Activated CD8-positive, alpha-beta memory T cell treated with anti-CD3 and anti-CD28 coated beads, Interleukin-2, amount 10 ng/mL, durations not matched to agents 7 days and 5 days (primary cell): ENCODE data around the gene WASHC2A. TPM values are rescaled to one million over a fixed set of nuclear protein-coding genes. Genes with fewer than 3 reads are reported as not detected.
"Not testable (repeated sequence)": the region's sequence is repeated elsewhere in the genome, so short reads cannot be mapped to it uniquely, and the experiment has no call there.

Source experiments
- ATAC-seq: fragments of 150-1000 bp; cut with Tn5 transposase; one replicate; pipeline ENCODE4 v1.10.0; 2021; ENCODE audit warnings: moderate library complexity
- CTCF ChIA-PET: fragments of 350-600 bp; sonication (Branson Sonifier 250); formaldehyde crosslinking; loops from one replicate; lab custom pipeline; 2021; ENCODE audit warnings: antibody characterized with exemption; lab: Charles Lee
- DNase-seq: peaks from one replicate; pipeline ENCODE4 v3.0.0-alpha.2; 2020
- H3K27ac Mint-ChIP-seq: one replicate; pipeline ENCODE4 v1.8.0; 2021; ENCODE audit warnings: mild to moderate bottlenecking, mixed read lengths
- H3K27me3 Mint-ChIP-seq: one replicate; pipeline ENCODE4 v1.8.0; 2021; ENCODE audit warnings: mixed read lengths
- H3K36me3 Mint-ChIP-seq: one replicate; pipeline ENCODE4 v1.8.0; 2021; ENCODE audit warnings: mild to moderate bottlenecking, mixed read lengths
- H3K4me1 Mint-ChIP-seq: one replicate; pipeline ENCODE4 v1.8.0; 2021; ENCODE audit warnings: mixed read lengths
- H3K4me3 Mint-ChIP-seq: one replicate; pipeline ENCODE4 v1.8.0; 2021; ENCODE audit warnings: mild to moderate bottlenecking, moderate library complexity, mixed read lengths
- H3K9me3 Mint-ChIP-seq: one replicate; pipeline ENCODE4 v1.8.0; 2022; ENCODE audit warnings: low read depth, mixed read lengths
- total RNA-seq, 2 experiments: library from RNA; stranded (reverse); gene quantifications; one replicate each; pipeline ENCODE4 v1.2.3, GENCODE V29; 2021

WASHC2A gene
- total RNA-seq, 2 experiments from 2014 or later = 32.5 to 33.3 TPM

GRCh38 chr10:50052778-50053376 is 14.9 kb upstream of the WASHC2A start:
- H3K4me1 Mint-ChIP-seq, CTCF ChIA-PET, H3K27me3 Mint-ChIP-seq: not testable (repeated sequence)

DNA sequence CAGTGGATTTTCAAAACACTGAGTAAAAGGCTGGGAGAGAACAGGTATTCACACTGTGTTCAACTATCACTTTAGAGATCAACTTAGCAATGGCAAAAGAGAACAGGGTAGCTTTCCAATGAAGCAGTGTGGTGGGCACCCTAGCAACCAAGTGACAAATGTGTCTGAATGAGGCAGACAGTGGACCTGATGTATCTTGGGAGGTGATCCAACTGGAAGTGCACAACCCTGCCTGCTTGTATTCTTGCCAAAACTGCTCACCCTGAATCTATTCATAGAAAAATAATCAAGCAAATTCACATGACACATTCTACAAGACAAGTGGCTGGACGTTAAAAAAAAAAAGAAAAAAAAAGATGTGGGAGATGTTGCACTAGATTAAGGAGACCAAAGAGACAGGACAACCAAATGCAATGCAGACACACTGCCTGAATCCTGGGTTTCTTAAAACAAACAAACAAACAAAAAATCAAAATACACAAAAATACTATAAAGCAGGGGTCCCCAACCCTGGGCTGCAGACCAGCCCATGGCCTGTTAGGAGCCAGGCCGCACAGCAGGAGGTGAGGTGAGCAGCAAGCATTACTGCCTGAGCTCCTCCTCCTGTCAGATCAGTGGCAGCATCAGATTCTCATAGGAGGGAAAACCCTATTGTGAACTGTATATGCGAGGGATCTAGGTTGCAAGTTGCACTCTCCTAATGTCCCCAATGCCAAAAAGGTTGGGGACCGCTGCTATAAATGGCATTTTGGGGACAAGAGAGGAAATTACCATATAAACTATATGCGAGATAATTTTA is 12.1 kb upstream of the WASHC2A start:
- ATAC-seq, H3K36me3 Mint-ChIP-seq, H3K4me3 Mint-ChIP-seq, DNase-seq, H3K27ac Mint-ChIP-seq, H3K27me3 Mint-ChIP-seq, H3K9me3 Mint-ChIP-seq, H3K4me1 Mint-ChIP-seq, CTCF ChIA-PET: not testable (repeated sequence)

More at GRCh38 chr10:50052778-50053376, 14.9 kb upstream of the WASHC2A start:
- H3K9me3 Mint-ChIP-seq, ATAC-seq, H3K27ac Mint-ChIP-seq, H3K4me3 Mint-ChIP-seq, DNase-seq, H3K36me3 Mint-ChIP-seq: not testable (repeated sequence)

DNA sequence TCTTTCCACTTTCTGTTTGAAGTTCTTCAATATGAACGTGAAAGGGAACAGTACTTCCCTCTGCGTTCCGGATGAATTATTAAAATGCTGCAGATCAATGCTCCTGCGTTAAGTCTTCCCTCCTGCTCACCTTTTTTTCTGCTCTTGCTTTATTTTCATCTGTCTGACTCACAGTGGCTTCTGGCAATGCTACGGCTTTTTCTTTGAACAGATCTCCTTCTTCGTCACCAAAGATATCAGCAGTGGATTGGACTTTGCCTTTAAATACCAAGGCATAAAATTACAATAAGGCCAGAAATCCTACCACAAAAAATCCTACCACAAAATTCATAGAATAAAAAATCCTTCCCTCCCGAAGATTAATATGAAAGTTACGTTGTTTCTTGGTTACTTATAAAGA is 11.1 kb upstream of the WASHC2A start:
- H3K27ac Mint-ChIP-seq, H3K4me1 Mint-ChIP-seq, H3K36me3 Mint-ChIP-seq, H3K9me3 Mint-ChIP-seq, DNase-seq, H3K27me3 Mint-ChIP-seq, H3K4me3 Mint-ChIP-seq, ATAC-seq, CTCF ChIA-PET: not testable (repeated sequence)

GRCh38 chr10:50058727-50059126 is 9.0 kb upstream of the WASHC2A start:
- DNase-seq, H3K27ac Mint-ChIP-seq, CTCF ChIA-PET, H3K4me3 Mint-ChIP-seq, H3K27me3 Mint-ChIP-seq, H3K36me3 Mint-ChIP-seq, H3K9me3 Mint-ChIP-seq, H3K4me1 Mint-ChIP-seq, ATAC-seq: not testable (repeated sequence)

DNA sequence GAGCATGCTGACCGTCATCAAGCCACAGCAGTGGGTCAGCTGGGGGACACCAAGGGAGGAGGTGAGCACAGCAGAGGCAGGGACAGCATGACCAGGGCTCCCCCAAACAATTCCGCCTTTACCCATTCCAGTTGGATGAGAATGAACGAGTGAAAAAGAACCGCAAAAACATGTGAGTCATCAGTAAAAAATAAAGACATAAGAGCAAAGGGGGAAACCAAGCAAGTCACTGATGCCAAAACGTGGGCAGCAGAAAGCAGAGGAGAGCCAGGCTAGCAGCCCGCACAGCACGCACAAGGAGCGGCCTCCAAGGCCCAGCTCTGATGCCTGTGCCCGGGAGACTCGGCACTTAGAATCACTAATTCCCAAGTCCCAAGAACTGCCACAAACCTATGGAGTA is 7.8 kb upstream of the WASHC2A start:
- H3K4me1 Mint-ChIP-seq, H3K4me3 Mint-ChIP-seq, H3K27ac Mint-ChIP-seq, DNase-seq, H3K9me3 Mint-ChIP-seq, H3K27me3 Mint-ChIP-seq, CTCF ChIA-PET, ATAC-seq, H3K36me3 Mint-ChIP-seq: not testable (repeated sequence)

DNA sequence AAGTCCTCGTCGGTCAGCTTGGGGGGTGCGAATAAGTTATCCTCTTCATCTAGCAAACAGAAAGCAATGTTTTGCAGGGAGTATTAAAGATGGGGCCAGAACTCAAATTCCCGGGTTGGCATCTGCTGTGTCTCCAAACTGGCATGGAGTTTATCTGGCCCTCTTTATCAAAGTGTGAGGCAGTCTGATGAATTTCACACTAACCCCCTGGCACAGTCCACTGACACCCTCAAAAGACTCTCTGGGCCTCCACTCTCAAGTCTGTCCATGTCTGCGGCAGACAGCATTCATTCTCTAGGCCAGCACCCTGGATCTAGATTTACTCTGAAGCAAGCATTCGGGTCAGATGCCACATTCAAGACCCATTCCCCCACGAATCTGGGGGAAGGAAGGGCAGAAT is 6.2 kb upstream of the WASHC2A start:
- DNase-seq, ATAC-seq, H3K4me1 Mint-ChIP-seq, H3K36me3 Mint-ChIP-seq, H3K4me3 Mint-ChIP-seq, H3K27ac Mint-ChIP-seq, CTCF ChIA-PET, H3K9me3 Mint-ChIP-seq, H3K27me3 Mint-ChIP-seq: not testable (repeated sequence)

- DNase-seq (no peak), ATAC-seq (no peak)
- Mint-ChIP-seq H3K27me3 (no peaks in the 10 kb centered on the region), H3K27ac (no peak overlapping the region), H3K4me1 (peaks cover 7% of the 10 kb centered on the region), H3K4me3 (no peak overlapping the region), H3K9me3 (no peaks in the 10 kb centered on the region), H3K36me3 (no peaks in the 10 kb centered on the region)
- CTCF ChIA-PET = no interaction called here
Observed at GRCh38 chr10:50063100-50063499, 4.7 kb upstream of the WASHC2A start.

- Mint-ChIP-seq H3K4me1 (peaks cover 12% of the 10 kb centered on the region), H3K27ac (peak overlapping the region; percentile 32), H3K4me3 (peak overlapping the region; percentile 53)
- H3K36me3 Mint-ChIP-seq, H3K27me3 Mint-ChIP-seq, ATAC-seq, CTCF ChIA-PET, DNase-seq, H3K9me3 Mint-ChIP-seq: not testable (repeated sequence)
Observed at GRCh38 chr10:50068352-50068659, 552 bp downstream of the WASHC2A start.

DNA sequence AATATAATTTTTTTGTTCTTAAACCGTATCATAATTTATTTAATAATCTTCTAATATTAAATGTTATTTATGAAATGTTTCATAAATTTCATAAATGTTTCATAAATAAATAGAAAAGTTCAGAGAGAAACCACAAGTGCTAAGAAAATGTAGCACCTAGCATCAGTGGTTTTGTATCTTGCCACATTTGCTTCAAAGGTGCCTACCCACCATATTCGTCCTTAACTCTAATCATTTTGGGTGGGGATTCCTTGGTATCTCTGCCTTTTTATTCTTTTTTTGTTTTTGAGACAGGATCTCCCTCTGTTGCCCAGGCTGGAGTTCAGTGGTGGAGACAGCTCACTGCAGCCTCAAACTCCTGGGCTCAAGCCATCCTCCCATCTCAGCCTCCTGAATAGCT is 7.4 kb downstream of the WASHC2A start:
- CTCF ChIA-PET, H3K27me3 Mint-ChIP-seq, DNase-seq, ATAC-seq, H3K27ac Mint-ChIP-seq, H3K9me3 Mint-ChIP-seq, H3K4me1 Mint-ChIP-seq, H3K36me3 Mint-ChIP-seq, H3K4me3 Mint-ChIP-seq: not testable (repeated sequence)

DNA sequence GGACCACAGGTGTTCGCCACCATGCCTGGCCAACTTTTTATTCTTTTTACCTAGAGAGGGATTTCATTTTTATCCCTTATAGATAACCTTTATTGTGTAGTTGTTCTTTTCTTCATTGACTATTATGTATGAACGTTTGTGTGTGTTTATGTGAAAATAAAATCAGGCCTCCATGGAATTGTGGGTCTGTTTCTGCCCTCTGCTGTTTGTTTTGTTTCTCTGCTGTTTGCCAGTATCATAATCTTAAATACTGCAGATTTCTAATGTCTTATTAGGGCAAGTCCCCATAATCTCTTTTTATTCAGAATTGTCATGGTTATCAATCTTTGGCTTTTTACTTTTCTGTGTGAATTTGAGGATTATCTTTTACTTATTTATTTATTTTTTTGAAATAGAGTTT is 7.8 kb downstream of the WASHC2A start:
- H3K9me3 Mint-ChIP-seq, H3K36me3 Mint-ChIP-seq, H3K4me1 Mint-ChIP-seq, H3K4me3 Mint-ChIP-seq, H3K27me3 Mint-ChIP-seq, H3K27ac Mint-ChIP-seq, CTCF ChIA-PET, ATAC-seq, DNase-seq: not testable (repeated sequence)

DNA sequence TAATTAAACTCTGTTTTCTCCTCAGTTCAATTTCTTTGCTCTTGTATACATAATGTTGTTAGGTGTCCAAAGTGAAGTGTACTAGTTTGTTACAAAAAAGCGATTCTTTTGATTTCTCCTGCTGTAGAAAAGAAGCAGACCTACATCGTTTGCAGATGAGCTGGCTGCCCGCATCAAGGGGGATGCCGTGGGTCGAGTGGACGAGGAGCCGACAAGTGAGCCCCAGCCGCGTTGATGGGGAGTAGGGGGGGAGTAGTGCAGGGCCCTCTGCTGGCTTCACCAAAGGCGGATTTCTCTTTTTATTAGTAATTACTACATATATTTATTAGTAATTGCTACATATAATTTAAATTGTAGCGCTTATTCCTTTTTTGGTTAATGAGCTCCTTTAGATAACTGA is 23.6 kb downstream of the WASHC2A start:
- H3K27me3 Mint-ChIP-seq, H3K27ac Mint-ChIP-seq, ATAC-seq, H3K4me3 Mint-ChIP-seq, H3K9me3 Mint-ChIP-seq, H3K4me1 Mint-ChIP-seq, CTCF ChIA-PET, H3K36me3 Mint-ChIP-seq, DNase-seq: not testable (repeated sequence)

DNA sequence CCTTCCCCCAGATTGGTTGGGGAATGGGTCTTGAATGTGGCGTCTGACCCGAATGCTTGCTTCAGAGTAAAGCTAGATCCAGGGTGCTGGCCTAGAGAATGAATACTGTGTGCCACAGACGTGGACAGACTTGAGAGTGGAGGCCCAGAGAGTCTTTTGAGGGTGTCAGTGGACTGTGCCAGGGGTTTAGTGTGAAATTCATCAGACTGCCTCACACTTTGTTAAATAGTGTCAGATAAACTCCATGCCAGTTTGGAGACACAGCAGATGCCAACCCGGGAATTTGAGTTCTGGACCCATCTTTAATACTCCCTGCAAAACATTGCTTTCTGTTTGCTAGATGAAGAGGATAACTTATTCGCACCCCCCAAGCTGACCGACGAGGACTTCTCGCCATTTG is 25.2 kb downstream of the WASHC2A start:
- H3K27me3 Mint-ChIP-seq, H3K9me3 Mint-ChIP-seq, H3K4me1 Mint-ChIP-seq, H3K27ac Mint-ChIP-seq, ATAC-seq, DNase-seq, CTCF ChIA-PET, H3K4me3 Mint-ChIP-seq, H3K36me3 Mint-ChIP-seq: not testable (repeated sequence)

- H3K4me1 Mint-ChIP-seq, H3K27me3 Mint-ChIP-seq, H3K9me3 Mint-ChIP-seq, H3K27ac Mint-ChIP-seq, ATAC-seq, H3K36me3 Mint-ChIP-seq, DNase-seq, CTCF ChIA-PET, H3K4me3 Mint-ChIP-seq: not testable (repeated sequence)
Observed at GRCh38 chr10:50094630-50095029, 26.9 kb downstream of the WASHC2A start.

GRCh38 chr10:50095402-50095801 is 27.6 kb downstream of the WASHC2A start:
- H3K27ac Mint-ChIP-seq, DNase-seq, H3K27me3 Mint-ChIP-seq, CTCF ChIA-PET, H3K36me3 Mint-ChIP-seq, H3K9me3 Mint-ChIP-seq, H3K4me3 Mint-ChIP-seq, ATAC-seq, H3K4me1 Mint-ChIP-seq: not testable (repeated sequence)
